Measurements from ENCODE around the gene RD3L. TPM values are rescaled to one million over a fixed set of nuclear protein-coding genes. Genes with fewer than 3 reads are reported as not detected.

Gene RD3L
- total RNA-seq, 1 donor from 2014 or later, result not detected

GRCh38 chr14:103892247-103892646 lies 50.1 kb downstream of the RD3L start:
- no peak for ATAC-seq

- ATAC-seq, result no peak
Observed at GRCh38 chr14:103891667-103892215, 50.6 kb downstream of the RD3L start.

- ATAC-seq, result no peak
Observed at GRCh38 chr14:103890821-103891666, 51.3 kb downstream of the RD3L start.

Other genes with a start within 250 kb of the RD3L start
- gene XRCC3, start 227.1 kb downstream of the RD3L start, total RNA-seq, result 11.3 TPM
- 58.8 TPM for gene ZFYVE21, start 226.7 kb downstream of the RD3L start, total RNA-seq
- 35.9 TPM for gene PPP1R13B, start 95.0 kb downstream of the RD3L start, total RNA-seq
- 0.16 TPM for gene TDRD9, start 14.1 kb downstream of the RD3L start, total RNA-seq
- gene ASPG, start 143.2 kb upstream of the RD3L start, total RNA-seq, result 59.2 TPM
- 1.00 TPM for gene KIF26A, start 196.1 kb upstream of the RD3L start, total RNA-seq

All from esophagus mucosa (tissue), 1 donor.